Measurements from ENCODE around the gene MAP3K13. TPM values are rescaled to one million over a fixed set of nuclear protein-coding genes. Genes with fewer than 3 reads are reported as not detected.

Gene MAP3K13
- total RNA-seq, 4 donors from 2014 or later = 12.8 to 44.9 (median 19.6) TPM

GRCh38 chr3:185528532-185528931 lies 165.6 kb downstream of the MAP3K13 start:
- Histone ChIP-seq H3K9me3 (no peaks in the 10 kb centered on the region), H3K4me1 (no peaks in the 10 kb centered on the region), H3K36me3 (no peaks in the 10 kb centered on the region), H3K4me3 (no peak overlapping the region), H3K27ac (replicated peaks in 1 of 4) (no peak overlapping the region), H3K27me3 (peaks cover 0 to 21% (median 0%) of the 10 kb centered on the region in 4 donors)
- 89% methylated on average over 6 of the region's 6 CpGs for WGBS
- intact Hi-C loops (cut with DNase I) = no loop called here
- DNase-seq (ENCODE audit: extremely low spot score) = no peak
- TF ChIP-seq, protein P1, sequence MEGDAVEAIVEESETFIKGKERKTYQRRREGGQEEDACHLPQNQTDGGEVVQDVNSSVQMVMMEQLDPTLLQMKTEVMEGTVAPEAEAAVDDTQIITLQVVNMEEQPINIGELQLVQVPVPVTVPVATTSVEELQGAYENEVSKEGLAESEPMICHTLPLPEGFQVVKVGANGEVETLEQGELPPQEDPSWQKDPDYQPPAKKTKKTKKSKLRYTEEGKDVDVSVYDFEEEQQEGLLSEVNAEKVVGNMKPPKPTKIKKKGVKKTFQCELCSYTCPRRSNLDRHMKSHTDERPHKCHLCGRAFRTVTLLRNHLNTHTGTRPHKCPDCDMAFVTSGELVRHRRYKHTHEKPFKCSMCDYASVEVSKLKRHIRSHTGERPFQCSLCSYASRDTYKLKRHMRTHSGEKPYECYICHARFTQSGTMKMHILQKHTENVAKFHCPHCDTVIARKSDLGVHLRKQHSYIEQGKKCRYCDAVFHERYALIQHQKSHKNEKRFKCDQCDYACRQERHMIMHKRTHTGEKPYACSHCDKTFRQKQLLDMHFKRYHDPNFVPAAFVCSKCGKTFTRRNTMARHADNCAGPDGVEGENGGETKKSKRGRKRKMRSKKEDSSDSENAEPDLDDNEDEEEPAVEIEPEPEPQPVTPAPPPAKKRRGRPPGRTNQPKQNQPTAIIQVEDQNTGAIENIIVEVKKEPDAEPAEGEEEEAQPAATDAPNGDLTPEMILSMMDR (IDR thresholded peaks at IDR 0.05) = no peak

DNA sequence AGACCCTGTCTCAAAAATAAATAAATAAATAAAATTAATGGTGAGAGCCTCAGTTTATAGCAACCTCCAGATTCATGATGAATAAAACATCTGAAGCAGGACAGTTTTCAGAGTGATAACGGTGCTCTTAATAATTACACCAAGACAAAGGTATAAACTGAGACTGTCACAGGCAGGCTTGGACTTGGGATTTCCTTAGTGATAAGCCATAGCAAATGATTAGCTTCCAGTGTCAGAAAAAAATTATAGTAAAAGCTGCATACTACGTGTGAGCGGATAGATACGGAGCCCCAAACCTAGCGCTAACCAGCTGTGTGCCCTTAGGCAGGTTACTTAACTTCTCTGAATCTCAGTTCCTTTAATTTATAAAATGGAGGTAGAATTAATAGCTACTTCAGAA lies 167.9 kb downstream of the MAP3K13 start:
- 66% methylated on average over 5 of the region's 5 CpGs for WGBS
- TF ChIP-seq POLR2AphosphoS5 (IDR thresholded peaks at IDR 0.05) (no peak), EP300 (IDR thresholded peaks at IDR 0.05) (no peak), POLR2A (IDR thresholded peaks at IDR 0.05; ENCODE audit: low read depth) (no peak)
- TF ChIP-seq, protein P1 (IDR thresholded peaks at IDR 0.05) = no peak
- intact Hi-C loops (cut with DNase I) = no loop called here
- Histone ChIP-seq H3K27ac (replicated peaks in 1 of 4) (no peak overlapping the region), H3K4me3 (no peak overlapping the region), H3K9me3 (no peaks in the 10 kb centered on the region), H3K36me3 (no peaks in the 10 kb centered on the region), H3K27me3 (peaks cover 0 to 4% (median 0%) of the 10 kb centered on the region in 4 donors), H3K4me1 (no peaks in the 10 kb centered on the region)
- DNase-seq (ENCODE audit: extremely low spot score) = no peak

GRCh38 chr3:185532901-185533300 lies 170.0 kb downstream of the MAP3K13 start:
- TF ChIP-seq, protein P1 (IDR thresholded peaks at IDR 0.05) = no peak
- no peaks in the 10 kb centered on the region for H3K27me3 ChIP-seq
- no peak overlapping the region for H3K27ac ChIP-seq (replicated peaks in 1 of 4)
- no peaks in the 10 kb centered on the region for H3K9me3 ChIP-seq
- DNase-seq (ENCODE audit: extremely low spot score) = no peak
- intact Hi-C loops (cut with DNase I) = no loop called here
- 62% methylated on average over 5 of the region's 5 CpGs for WGBS
- no peaks in the 10 kb centered on the region for H3K36me3 ChIP-seq
- no peak overlapping the region for H3K4me3 ChIP-seq
- H3K4me1 ChIP-seq = no peaks in the 10 kb centered on the region

DNA sequence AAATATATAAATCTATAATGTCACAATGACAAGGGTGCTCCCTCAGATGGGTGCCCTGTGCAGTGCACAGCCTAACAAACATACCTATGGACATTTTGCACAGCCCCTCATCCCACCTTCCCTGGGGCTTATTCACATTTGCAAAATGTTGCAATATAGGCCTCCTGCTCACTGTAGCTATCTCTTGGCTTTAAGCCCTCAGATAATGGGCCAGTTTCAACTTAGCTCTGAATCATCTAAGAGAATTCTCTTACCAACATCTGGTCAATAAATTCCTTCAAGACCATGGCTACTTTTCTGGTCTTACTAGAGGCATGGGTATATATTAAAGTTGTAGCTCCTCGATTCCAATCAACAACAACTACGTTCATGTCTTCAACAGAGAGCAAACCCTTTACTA lies 171.6 kb downstream of the MAP3K13 start:
- Histone ChIP-seq H3K27me3 (no peaks in the 10 kb centered on the region), H3K27ac (replicated peaks in 1 of 4) (no peak overlapping the region), H3K36me3 (no peaks in the 10 kb centered on the region), H3K9me3 (no peaks in the 10 kb centered on the region), H3K4me1 (no peaks in the 10 kb centered on the region), H3K4me3 (no peak overlapping the region)
- no peak for DNase-seq (ENCODE audit: extremely low spot score)
- intact Hi-C loops (cut with DNase I) = no loop called here
- 80% methylated on average over 2 of the region's 2 CpGs for WGBS
- TF ChIP-seq, protein P1 (IDR thresholded peaks at IDR 0.05) = no peak
- TF ChIP-seq POLR2AphosphoS5 (IDR thresholded peaks at IDR 0.05) (no peak), POLR2A (IDR thresholded peaks at IDR 0.05; ENCODE audit: low read depth) (no peak), EP300 (IDR thresholded peaks at IDR 0.05) (no peak)

- 43% methylated on average over 9 of the region's 9 CpGs for WGBS
- H3K27ac ChIP-seq (replicated peaks in 1 of 4) = no peak overlapping the region
- no peak overlapping the region for H3K4me3 ChIP-seq
- DNase-seq (ENCODE audit: extremely low spot score) = peak; percentile 92
- no peaks in the 10 kb centered on the region for H3K9me3 ChIP-seq
- H3K27me3 ChIP-seq = peaks cover 0 to 7% (median 0%) of the 10 kb centered on the region in 4 donors
- H3K36me3 ChIP-seq = no peaks in the 10 kb centered on the region
- TF ChIP-seq EP300 (IDR thresholded peaks at IDR 0.05) (no peak), POLR2AphosphoS5 (IDR thresholded peaks at IDR 0.05) (peak in 1 of 2 donors; percentile 24)
- intact Hi-C loops (cut with DNase I) = no loop called here
- no peaks in the 10 kb centered on the region for H3K4me1 ChIP-seq
Measured at GRCh38 chr3:185537369-185537970, 174.5 kb downstream of the MAP3K13 start.

Other genes with a start within 250 kb of the MAP3K13 start
- 10 to 100 TPM; 33.1 to 54.0 (median 38.9) TPM for gene C3orf70, start 210.1 kb upstream of the MAP3K13 start, total RNA-seq
- 1 to 10 TPM; 2.1 to 4.7 (median 3.8) TPM for gene EHHADH, start 109.1 kb upstream of the MAP3K13 start, total RNA-seq
- gene TMEM41A, start 135.9 kb downstream of the MAP3K13 start, total RNA-seq = 1 to 10 TPM; 7.5 to 9.6 (median 8.3) TPM
- under 1 TPM in 2 of 4 donors, not detected in 2; 0.06 to 0.34 TPM for gene LIPH, start 189.5 kb downstream of the MAP3K13 start, total RNA-seq
- gene SENP2, start 223.2 kb downstream of the MAP3K13 start, total RNA-seq = 10 to 100 TPM; 22.4 to 32.2 (median 26.8) TPM

All from esophagus muscularis mucosa (tissue), 4 donors.